ENCODE data around the gene ASIC2.

GRCh38 chr17:33115366-33115765 lies 177.7 kb downstream of the ASIC2 start:
- TF ChIP-seq, protein P1, sequence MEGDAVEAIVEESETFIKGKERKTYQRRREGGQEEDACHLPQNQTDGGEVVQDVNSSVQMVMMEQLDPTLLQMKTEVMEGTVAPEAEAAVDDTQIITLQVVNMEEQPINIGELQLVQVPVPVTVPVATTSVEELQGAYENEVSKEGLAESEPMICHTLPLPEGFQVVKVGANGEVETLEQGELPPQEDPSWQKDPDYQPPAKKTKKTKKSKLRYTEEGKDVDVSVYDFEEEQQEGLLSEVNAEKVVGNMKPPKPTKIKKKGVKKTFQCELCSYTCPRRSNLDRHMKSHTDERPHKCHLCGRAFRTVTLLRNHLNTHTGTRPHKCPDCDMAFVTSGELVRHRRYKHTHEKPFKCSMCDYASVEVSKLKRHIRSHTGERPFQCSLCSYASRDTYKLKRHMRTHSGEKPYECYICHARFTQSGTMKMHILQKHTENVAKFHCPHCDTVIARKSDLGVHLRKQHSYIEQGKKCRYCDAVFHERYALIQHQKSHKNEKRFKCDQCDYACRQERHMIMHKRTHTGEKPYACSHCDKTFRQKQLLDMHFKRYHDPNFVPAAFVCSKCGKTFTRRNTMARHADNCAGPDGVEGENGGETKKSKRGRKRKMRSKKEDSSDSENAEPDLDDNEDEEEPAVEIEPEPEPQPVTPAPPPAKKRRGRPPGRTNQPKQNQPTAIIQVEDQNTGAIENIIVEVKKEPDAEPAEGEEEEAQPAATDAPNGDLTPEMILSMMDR (IDR thresholded peaks at IDR 0.05; ENCODE audit: insufficient read depth, low read depth, low read length) = no peak
- no peak for TF ChIP-seq EZH2 (IDR thresholded peaks at IDR 0.05; ENCODE audit: insufficient read depth, low read length)

Data from astrocyte (in vitro differentiated cells and primary cell).